GM12874 (cell line): ENCODE measurements around the gene SGMS1.

Experiments
- TF ChIP-seq, protein P1 (sequence below): IDR thresholded peaks from 2 replicates; pipeline ENCODE4 v1.5.1; 2011; ENCODE audit warnings: low read depth, mild to moderate bottlenecking, control low read depth, low read length, moderate library complexity; ENCODE audit not compliant: insufficient read depth

SGMS1 gene

DNA sequence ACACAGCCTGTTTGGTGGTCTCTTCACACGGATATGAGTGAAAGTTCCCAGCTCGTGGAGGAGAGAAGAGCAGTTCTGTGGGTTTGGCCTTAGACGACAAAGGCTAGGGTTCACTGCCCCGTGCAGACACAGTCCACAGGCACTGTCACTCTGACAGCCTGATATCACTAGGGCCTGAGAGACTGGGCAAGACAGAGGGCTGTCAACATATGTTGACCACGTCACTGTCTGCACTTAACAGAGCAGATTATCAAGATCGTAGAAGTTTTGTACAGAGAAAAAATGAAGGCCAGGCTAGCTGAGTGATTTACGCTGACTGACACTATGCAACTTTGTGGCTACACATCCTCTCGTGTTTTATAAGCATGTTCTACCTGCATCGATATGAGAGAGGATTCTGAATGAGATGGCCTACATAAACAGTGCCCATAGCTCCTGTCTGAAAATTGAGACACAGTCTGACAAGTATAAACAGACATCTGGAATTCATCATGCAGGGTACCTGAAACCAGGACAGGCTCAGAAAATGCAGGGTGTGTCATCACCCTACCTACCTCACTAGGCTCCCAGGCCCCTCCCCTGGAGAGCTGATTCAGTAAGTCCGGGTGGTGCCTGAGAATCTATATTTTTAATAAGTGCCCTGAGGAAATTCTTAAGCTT lies 120.0 kb downstream of the SGMS1 start:
- TF ChIP-seq, protein P1, sequence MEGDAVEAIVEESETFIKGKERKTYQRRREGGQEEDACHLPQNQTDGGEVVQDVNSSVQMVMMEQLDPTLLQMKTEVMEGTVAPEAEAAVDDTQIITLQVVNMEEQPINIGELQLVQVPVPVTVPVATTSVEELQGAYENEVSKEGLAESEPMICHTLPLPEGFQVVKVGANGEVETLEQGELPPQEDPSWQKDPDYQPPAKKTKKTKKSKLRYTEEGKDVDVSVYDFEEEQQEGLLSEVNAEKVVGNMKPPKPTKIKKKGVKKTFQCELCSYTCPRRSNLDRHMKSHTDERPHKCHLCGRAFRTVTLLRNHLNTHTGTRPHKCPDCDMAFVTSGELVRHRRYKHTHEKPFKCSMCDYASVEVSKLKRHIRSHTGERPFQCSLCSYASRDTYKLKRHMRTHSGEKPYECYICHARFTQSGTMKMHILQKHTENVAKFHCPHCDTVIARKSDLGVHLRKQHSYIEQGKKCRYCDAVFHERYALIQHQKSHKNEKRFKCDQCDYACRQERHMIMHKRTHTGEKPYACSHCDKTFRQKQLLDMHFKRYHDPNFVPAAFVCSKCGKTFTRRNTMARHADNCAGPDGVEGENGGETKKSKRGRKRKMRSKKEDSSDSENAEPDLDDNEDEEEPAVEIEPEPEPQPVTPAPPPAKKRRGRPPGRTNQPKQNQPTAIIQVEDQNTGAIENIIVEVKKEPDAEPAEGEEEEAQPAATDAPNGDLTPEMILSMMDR = no peak

DNA sequence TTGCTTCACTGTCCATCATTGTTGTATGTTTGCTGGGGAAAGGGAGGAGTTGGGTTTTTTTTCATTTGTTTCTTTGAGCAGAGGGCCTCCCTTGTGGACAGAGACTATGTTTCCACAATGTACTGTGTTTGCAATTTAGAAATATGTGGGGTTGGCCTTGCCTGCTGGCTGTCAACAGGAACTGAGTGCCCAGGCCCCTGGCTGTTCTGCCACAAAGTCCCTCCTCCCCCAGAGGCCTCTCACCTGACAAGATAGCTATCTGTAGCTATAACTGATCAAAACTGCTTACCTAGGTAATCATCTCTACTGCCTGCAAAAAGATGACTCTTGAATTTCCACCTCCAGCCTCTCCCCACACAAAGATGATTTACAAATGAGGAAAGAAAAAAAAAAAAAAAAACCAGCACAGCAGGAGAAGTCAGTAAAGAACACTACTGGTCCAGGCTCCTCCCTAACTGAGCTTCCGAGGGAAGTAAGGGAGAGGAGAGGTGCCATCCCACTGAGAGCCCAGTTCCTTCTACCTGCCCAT lies 121.8 kb downstream of the SGMS1 start:
- TF ChIP-seq, protein P1 = no peak

DNA sequence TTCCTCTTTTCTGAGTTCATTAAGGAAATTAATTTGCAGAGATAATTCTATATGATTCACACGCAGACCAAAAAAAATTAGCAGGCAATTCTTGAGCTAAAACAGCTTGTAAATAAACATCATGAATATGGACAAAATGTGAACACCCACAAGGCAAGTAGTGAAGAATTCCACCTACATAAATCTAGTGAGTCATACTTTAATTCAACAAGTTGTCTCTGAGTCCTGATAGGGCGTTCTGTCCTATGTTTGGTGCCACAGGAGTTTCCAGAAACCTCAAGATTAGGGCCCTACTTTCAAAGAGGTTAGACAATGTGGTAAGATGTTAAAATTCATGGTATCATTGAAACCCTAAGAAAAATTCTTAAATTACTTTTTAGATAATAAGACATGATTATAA lies 122.3 kb downstream of the SGMS1 start:
- TF ChIP-seq, protein P1 = no peak

DNA sequence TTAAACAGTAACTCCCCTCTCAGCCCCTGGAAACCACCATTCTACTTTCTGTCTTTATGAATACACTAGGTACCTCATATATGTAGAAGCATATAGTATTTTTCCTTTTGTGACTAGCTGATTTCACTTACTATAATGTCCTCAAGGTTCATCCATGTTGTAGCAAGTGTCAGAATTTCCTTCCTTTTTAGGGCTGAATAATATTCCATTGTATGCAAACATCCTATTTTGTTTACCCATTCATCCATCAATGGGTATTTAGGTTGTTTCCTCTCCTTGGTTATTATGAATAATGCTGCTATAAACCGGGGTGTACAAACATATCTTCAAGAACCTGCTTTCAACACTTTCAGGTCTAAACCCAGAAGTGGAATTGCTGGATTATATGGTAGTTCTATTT lies 125.3 kb downstream of the SGMS1 start:
- TF ChIP-seq, protein P1 = no peak

DNA sequence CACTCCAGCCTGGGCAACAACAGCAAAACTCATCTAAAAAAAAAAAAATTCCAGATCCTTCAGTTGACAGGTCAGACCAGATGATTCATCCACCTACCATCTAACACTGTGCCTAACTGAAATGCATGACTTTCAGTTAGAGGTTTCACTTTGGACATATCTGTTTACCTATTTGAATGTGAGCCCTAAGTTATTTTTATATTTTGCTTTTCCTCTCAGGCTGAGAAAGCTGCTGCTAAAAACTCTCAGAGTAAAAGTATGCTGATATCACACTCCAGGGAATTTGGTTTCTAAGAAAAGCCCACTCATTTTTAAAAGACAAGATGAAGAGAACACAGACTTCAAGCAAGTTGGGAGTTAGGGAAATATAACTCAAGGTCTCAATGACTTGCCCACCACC lies 126.0 kb downstream of the SGMS1 start:
- TF ChIP-seq, protein P1 = no peak

DNA sequence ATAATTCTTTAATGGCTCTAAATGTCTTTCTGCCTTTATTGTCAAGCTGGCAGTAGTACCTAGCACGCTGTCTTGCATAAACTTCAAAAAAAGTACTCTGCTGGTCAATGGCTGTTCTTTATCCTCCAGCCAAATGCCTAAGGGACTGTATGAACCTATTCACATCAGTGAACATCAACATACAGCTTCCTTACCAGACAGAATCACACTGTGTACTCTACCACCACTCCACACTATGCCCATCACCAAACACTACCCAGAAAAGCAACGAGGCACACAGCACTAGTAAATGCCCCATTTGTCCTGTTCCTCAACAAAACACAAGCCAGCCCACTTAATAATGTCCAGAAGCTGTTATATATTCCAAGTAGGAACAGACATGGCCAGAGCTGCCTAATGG lies 127.5 kb downstream of the SGMS1 start:
- TF ChIP-seq, protein P1 = no peak

DNA sequence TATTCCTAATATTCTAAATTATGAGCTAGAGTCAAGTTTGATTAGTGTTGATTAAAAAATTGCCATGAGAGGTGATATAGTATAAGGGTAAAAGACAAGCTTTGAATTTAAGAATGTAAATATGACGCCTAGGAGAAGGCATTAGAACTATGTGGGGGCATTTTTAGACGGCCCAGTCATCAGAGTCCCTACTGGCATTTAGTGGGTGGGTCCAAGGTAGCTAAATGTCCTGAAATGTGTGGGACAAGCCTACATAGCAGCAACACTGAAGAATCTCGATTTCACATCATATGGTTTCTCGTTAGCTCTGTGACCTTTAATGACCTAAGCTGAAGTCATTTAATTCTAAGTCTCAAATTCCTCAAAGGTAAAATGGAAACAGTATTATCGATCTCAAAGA lies 133.5 kb downstream of the SGMS1 start:
- TF ChIP-seq, protein P1 = no peak
